C4-2B (cell line): ENCODE results near the gene PAK1.

Source experiments
- ZFX ChIP-seq: fragments of 450-650 bp; IDR thresholded peaks from 2 replicates; pipeline ENCODE4 v1.6.1; 2017
- TF ChIP-seq, protein P1 (sequence below): fragments of 450-650 bp; conservative IDR thresholded peaks from 2 replicates; pipeline ENCODE4 v1.5.1; 2017; ENCODE audit warnings: mild to moderate bottlenecking

DNA sequence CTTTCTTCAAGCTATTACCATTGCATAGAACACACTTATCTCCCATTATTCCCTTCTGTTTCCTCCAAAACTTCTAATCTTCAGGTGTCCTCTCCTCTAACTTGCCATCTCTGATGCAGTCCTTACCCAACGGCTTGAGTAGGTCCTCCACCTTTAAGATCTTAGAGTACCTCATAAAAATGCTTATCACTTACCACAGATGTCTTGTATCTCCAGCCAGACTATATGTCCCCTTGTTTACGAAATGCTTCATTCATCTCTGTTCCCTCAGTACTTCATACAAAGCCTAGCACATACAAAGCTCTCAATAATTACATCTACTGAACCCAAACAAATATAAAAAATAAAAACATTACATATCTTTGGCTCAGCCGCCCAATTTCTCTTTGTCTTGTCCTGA lies 49.2 kb downstream of the PAK1 start:
- TF ChIP-seq, protein P1, sequence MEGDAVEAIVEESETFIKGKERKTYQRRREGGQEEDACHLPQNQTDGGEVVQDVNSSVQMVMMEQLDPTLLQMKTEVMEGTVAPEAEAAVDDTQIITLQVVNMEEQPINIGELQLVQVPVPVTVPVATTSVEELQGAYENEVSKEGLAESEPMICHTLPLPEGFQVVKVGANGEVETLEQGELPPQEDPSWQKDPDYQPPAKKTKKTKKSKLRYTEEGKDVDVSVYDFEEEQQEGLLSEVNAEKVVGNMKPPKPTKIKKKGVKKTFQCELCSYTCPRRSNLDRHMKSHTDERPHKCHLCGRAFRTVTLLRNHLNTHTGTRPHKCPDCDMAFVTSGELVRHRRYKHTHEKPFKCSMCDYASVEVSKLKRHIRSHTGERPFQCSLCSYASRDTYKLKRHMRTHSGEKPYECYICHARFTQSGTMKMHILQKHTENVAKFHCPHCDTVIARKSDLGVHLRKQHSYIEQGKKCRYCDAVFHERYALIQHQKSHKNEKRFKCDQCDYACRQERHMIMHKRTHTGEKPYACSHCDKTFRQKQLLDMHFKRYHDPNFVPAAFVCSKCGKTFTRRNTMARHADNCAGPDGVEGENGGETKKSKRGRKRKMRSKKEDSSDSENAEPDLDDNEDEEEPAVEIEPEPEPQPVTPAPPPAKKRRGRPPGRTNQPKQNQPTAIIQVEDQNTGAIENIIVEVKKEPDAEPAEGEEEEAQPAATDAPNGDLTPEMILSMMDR = no peak
- no peak for TF ChIP-seq ZFX
